Activated CD8-positive, alpha-beta memory T cell treated with anti-CD3 and anti-CD28 coated beads, Interleukin-2, amount 10 ng/mL, durations not matched to agents 7 days and 5 days (primary cell): ENCODE measurements around the gene ATP6V1E1. TPM values are rescaled to one million over a fixed set of nuclear protein-coding genes. Genes with fewer than 3 reads are reported as not detected.
"Not testable (repeated sequence)": the region's sequence is repeated elsewhere in the genome, so short reads cannot be mapped to it uniquely, and the experiment has no call there.

Source experiments
- ATAC-seq: fragments of 150-1000 bp; cut with Tn5 transposase; one replicate; pipeline ENCODE4 v1.10.0; 2021; ENCODE audit warnings: moderate library complexity
- CTCF ChIA-PET: fragments of 350-600 bp; sonication (Branson Sonifier 250); formaldehyde crosslinking; loops from one replicate; lab custom pipeline; 2021; ENCODE audit warnings: antibody characterized with exemption; lab: Charles Lee
- DNase-seq: peaks from one replicate; pipeline ENCODE4 v3.0.0-alpha.2; 2020
- H3K27ac Mint-ChIP-seq: one replicate; pipeline ENCODE4 v1.8.0; 2021; ENCODE audit warnings: mild to moderate bottlenecking, mixed read lengths
- H3K27me3 Mint-ChIP-seq: one replicate; pipeline ENCODE4 v1.8.0; 2021; ENCODE audit warnings: mixed read lengths
- H3K36me3 Mint-ChIP-seq: one replicate; pipeline ENCODE4 v1.8.0; 2021; ENCODE audit warnings: mild to moderate bottlenecking, mixed read lengths
- H3K4me1 Mint-ChIP-seq: one replicate; pipeline ENCODE4 v1.8.0; 2021; ENCODE audit warnings: mixed read lengths
- H3K4me3 Mint-ChIP-seq: one replicate; pipeline ENCODE4 v1.8.0; 2021; ENCODE audit warnings: mild to moderate bottlenecking, moderate library complexity, mixed read lengths
- H3K9me3 Mint-ChIP-seq: one replicate; pipeline ENCODE4 v1.8.0; 2022; ENCODE audit warnings: low read depth, mixed read lengths
- total RNA-seq, 2 experiments: library from RNA; stranded (reverse); gene quantifications; one replicate each; pipeline ENCODE4 v1.2.3, GENCODE V29; 2021

ATP6V1E1 gene
- total RNA-seq, 2 experiments from 2014 or later: 78.4 to 97.5 TPM

- H3K4me3 Mint-ChIP-seq, H3K27me3 Mint-ChIP-seq, DNase-seq, ATAC-seq, CTCF ChIA-PET, H3K27ac Mint-ChIP-seq, H3K9me3 Mint-ChIP-seq: not testable (repeated sequence)
- H3K4me1 Mint-ChIP-seq: peaks cover 28% of the 10 kb centered on the region
- H3K36me3 Mint-ChIP-seq: peaks cover 13% of the 10 kb centered on the region
Observed at GRCh38 chr22:17642357-17642756, 13.8 kb upstream of the ATP6V1E1 start.

- ATAC-seq: no peak
- H3K27ac Mint-ChIP-seq: no peak overlapping the region
- CTCF ChIA-PET: no interaction called here
Observed at GRCh38 chr22:17641269-17641668, 12.7 kb upstream of the ATP6V1E1 start.

GRCh38 chr22:17639247-17639741 is 10.7 kb upstream of the ATP6V1E1 start:
- peaks cover 11% of the 10 kb centered on the region for H3K36me3 Mint-ChIP-seq
- DNase-seq (peak; percentile 51), ATAC-seq (peak; percentile 14)
- no peaks in the 10 kb centered on the region for H3K9me3 Mint-ChIP-seq
- peak overlapping the region; percentile 98 for H3K27ac Mint-ChIP-seq
- H3K4me1 Mint-ChIP-seq: peaks cover 27% of the 10 kb centered on the region
- H3K4me3 Mint-ChIP-seq: peak overlapping the region; percentile 91
- no peaks in the 10 kb centered on the region for H3K27me3 Mint-ChIP-seq
- CTCF ChIA-PET: interaction anchor here (0.5 to 1.5 kb wide), 5 partner anchors 8 to 467 kb away, joined by 3 to 8 read pairs (median 6); partner anchors contain the start of gene PEX26

More at GRCh38 chr22:17641269-17641668, 12.7 kb upstream of the ATP6V1E1 start:
- Mint-ChIP-seq H3K36me3 (peaks cover 11% of the 10 kb centered on the region), H3K4me3 (no peak overlapping the region), H3K4me1 (peaks cover 29% of the 10 kb centered on the region), H3K27me3 (no peaks in the 10 kb centered on the region), H3K9me3 (no peaks in the 10 kb centered on the region)
- DNase-seq: no peak

GRCh38 chr22:17638432-17639246 is 10.1 kb upstream of the ATP6V1E1 start, which contains the start of gene BCL2L13:
Gene BCL2L13, plus strand, starts transcription at chr22:17638757. Its CDS starts 16,955 bp downstream, at chr22:17655712.
- Mint-ChIP-seq H3K36me3 (peaks cover 11% of the 10 kb centered on the region), H3K27ac (peak within 1 kb of the TSS; percentile 98), H3K4me3 (peak within 1 kb of the TSS; percentile 91), H3K9me3 (no peaks in the 10 kb centered on the region), H3K27me3 (no peaks in the 10 kb centered on the region), H3K4me1 (peaks cover 27% of the 10 kb centered on the region)
- DNase-seq: peak; percentile 94
- ATAC-seq: peak; percentile 93
- CTCF ChIA-PET: interaction anchor here (0.5 to 1.5 kb wide), 5 partner anchors 9 to 467 kb away, joined by 3 to 8 read pairs (median 6); partner anchors contain the start of gene PEX26

- Mint-ChIP-seq H3K4me1 (peaks cover 27% of the 10 kb centered on the region), H3K36me3 (peaks cover 11% of the 10 kb centered on the region), H3K9me3 (no peaks in the 10 kb centered on the region), H3K4me3 (peak overlapping the region; percentile 91), H3K27ac (peak overlapping the region; percentile 98), H3K27me3 (no peaks in the 10 kb centered on the region)
- DNase-seq (no peak), ATAC-seq (peak; percentile 21)
- CTCF ChIA-PET: interaction anchor here (1.3 to 1.4 kb wide), 2 partner anchors 9 to 439 kb away, joined by 6 read pairs; partner anchors contain the start of gene PEX26
Observed at GRCh38 chr22:17638182-17638431, 9.6 kb upstream of the ATP6V1E1 start.

- no peaks in the 10 kb centered on the region for H3K27me3 Mint-ChIP-seq
- H3K36me3 Mint-ChIP-seq: peaks cover 8% of the 10 kb centered on the region
- DNase-seq (no peak), ATAC-seq (no peak)
- H3K4me1 Mint-ChIP-seq: peaks cover 24% of the 10 kb centered on the region
- H3K9me3 Mint-ChIP-seq: no peaks in the 10 kb centered on the region
- CTCF ChIA-PET: no interaction called here
- peak overlapping the region; percentile 91 for H3K4me3 Mint-ChIP-seq
- peak overlapping the region; percentile 98 for H3K27ac Mint-ChIP-seq
Observed at GRCh38 chr22:17637490-17638181, 9.1 kb upstream of the ATP6V1E1 start.

- H3K27me3 Mint-ChIP-seq, ATAC-seq, DNase-seq, CTCF ChIA-PET, H3K9me3 Mint-ChIP-seq, H3K4me3 Mint-ChIP-seq, H3K27ac Mint-ChIP-seq, H3K36me3 Mint-ChIP-seq: not testable (repeated sequence)
- peaks cover 28% of the 10 kb centered on the region for H3K4me1 Mint-ChIP-seq
Observed at GRCh38 chr22:17636850-17637249, 8.3 kb upstream of the ATP6V1E1 start.

- H3K36me3 Mint-ChIP-seq: no peaks in the 10 kb centered on the region
- peaks cover 15% of the 10 kb centered on the region for H3K4me1 Mint-ChIP-seq
- H3K9me3 Mint-ChIP-seq: no peaks in the 10 kb centered on the region
- H3K4me3 Mint-ChIP-seq: no peak overlapping the region
- ATAC-seq (no peak), DNase-seq (no peak)
- no peak overlapping the region for H3K27ac Mint-ChIP-seq
- no peaks in the 10 kb centered on the region for H3K27me3 Mint-ChIP-seq
- CTCF ChIA-PET: no interaction called here
Observed at GRCh38 chr22:17634696-17635095, 6.1 kb upstream of the ATP6V1E1 start.

- Mint-ChIP-seq H3K27me3 (no peaks in the 10 kb centered on the region), H3K36me3 (no peaks in the 10 kb centered on the region), H3K4me1 (peaks cover 17% of the 10 kb centered on the region), H3K9me3 (no peaks in the 10 kb centered on the region), H3K4me3 (no peak overlapping the region), H3K27ac (no peak overlapping the region)
- ATAC-seq (no peak), DNase-seq (no peak)
- CTCF ChIA-PET: interaction anchor here (0.7 kb wide), 1 partner anchor 132 kb away, joined by 3 read pairs; no protein-coding TSS in a partner anchor
Observed at GRCh38 chr22:17633998-17634323, 5.4 kb upstream of the ATP6V1E1 start.

GRCh38 chr22:17633217-17633997 is 4.9 kb upstream of the ATP6V1E1 start:
- Mint-ChIP-seq H3K4me3 (no peak overlapping the region), H3K4me1 (peaks cover 17% of the 10 kb centered on the region), H3K27ac (no peak overlapping the region), H3K9me3 (no peaks in the 10 kb centered on the region), H3K36me3 (no peaks in the 10 kb centered on the region), H3K27me3 (no peaks in the 10 kb centered on the region)
- DNase-seq (no peak), ATAC-seq (no peak)
- CTCF ChIA-PET: interaction anchor here (0.7 kb wide), 1 partner anchor 132 kb away, joined by 3 read pairs; no protein-coding TSS in a partner anchor

GRCh38 chr22:17631076-17631565 is 2.6 kb upstream of the ATP6V1E1 start:
- ATAC-seq: no peak
- H3K9me3 Mint-ChIP-seq: no peaks in the 10 kb centered on the region
- no peak overlapping the region for H3K27ac Mint-ChIP-seq
- CTCF ChIA-PET: no interaction called here
- peaks cover 4% of the 10 kb centered on the region for H3K36me3 Mint-ChIP-seq
- no peak for DNase-seq
- no peaks in the 10 kb centered on the region for H3K27me3 Mint-ChIP-seq
- peaks cover 12% of the 10 kb centered on the region for H3K4me1 Mint-ChIP-seq
- no peak overlapping the region for H3K4me3 Mint-ChIP-seq

GRCh38 chr22:17629641-17630040 is 1.1 kb upstream of the ATP6V1E1 start:
- H3K36me3 Mint-ChIP-seq: peaks cover 4% of the 10 kb centered on the region
- CTCF ChIA-PET: interaction anchor here (0.9 kb wide), 1 partner anchor 446 kb away, joined by 3 read pairs; no protein-coding TSS in a partner anchor
- DNase-seq: no peak
- no peak overlapping the region for H3K27ac Mint-ChIP-seq
- ATAC-seq: no peak
- H3K4me3 Mint-ChIP-seq: peak overlapping the region; percentile 84
- no peaks in the 10 kb centered on the region for H3K27me3 Mint-ChIP-seq
- peaks cover 24% of the 10 kb centered on the region for H3K4me1 Mint-ChIP-seq
- no peaks in the 10 kb centered on the region for H3K9me3 Mint-ChIP-seq

GRCh38 chr22:17629173-17629489 is 582 bp upstream of the ATP6V1E1 start:
- Mint-ChIP-seq H3K27ac (peak overlapping the region; percentile 83), H3K4me3 (peak overlapping the region; percentile 84), H3K4me1 (peaks cover 25% of the 10 kb centered on the region), H3K27me3 (no peaks in the 10 kb centered on the region), H3K9me3 (no peaks in the 10 kb centered on the region), H3K36me3 (peaks cover 4% of the 10 kb centered on the region)
- DNase-seq (no peak), ATAC-seq (no peak)
- CTCF ChIA-PET: interaction anchor here (0.9 kb wide), 1 partner anchor 447 kb away, joined by 3 read pairs; no protein-coding TSS in a partner anchor
